Ascending aorta (tissue), 2 donors: ENCODE results near the gene ADD3. TPM values are rescaled to one million over a fixed set of nuclear protein-coding genes. Genes with fewer than 3 reads are reported as not detected.

Experiments used
- DNase-seq, 2 donors: peaks; one replicate each; pipeline ENCODE4 v3.0.0-alpha.2; 2019; ENCODE audit warnings: low spot score in 2 of 2
- H3K27ac ChIP-seq, 2 donors: fragments of 200-600 bp; sonication (generic); one replicate each; pipeline ENCODE4 v1.5.1; 2016 to 2017; ENCODE audit warnings: mild to moderate bottlenecking in 1 of 2
- H3K27me3 ChIP-seq: fragments of 200-600 bp; sonication (generic); one replicate; pipeline ENCODE4 v1.5.1; 2017
- H3K36me3 ChIP-seq, 2 donors: fragments of 200-600 bp; sonication (generic); one replicate each; pipeline ENCODE4 v1.5.1; 2016
- H3K4me1 ChIP-seq, 2 donors: fragments of 200-600 bp; sonication (generic); one replicate each; pipeline ENCODE4 v1.5.1; 2016 to 2017; ENCODE audit warnings: mild to moderate bottlenecking in 1 of 2
- H3K4me3 ChIP-seq, 2 donors: fragments of 200-600 bp; sonication (generic); one replicate each; pipeline ENCODE4 v1.5.1; 2016 to 2017; ENCODE audit warnings: mild to moderate bottlenecking in 1 of 2
- H3K9me3 ChIP-seq, 2 donors: fragments of 200-600 bp; sonication (generic); one replicate each; pipeline ENCODE4 v1.5.1; 2016
- CTCF ChIP-seq, 3 experiments: fragments of 200-600 bp in 2 of 3; fragments of 450-650 bp in 1 of 3; sonication (generic) in 2 of 3; IDR thresholded peaks; one replicate each; pipeline ENCODE4 v1.5.1; 2016 to 2019; ENCODE audit warnings: antibody characterized with exemption in 3 of 3, mild to moderate bottlenecking in 1 of 3, moderate library complexity in 1 of 3
- intact Hi-C: fragments of 100-400 bp; cut with DNase I; formaldehyde crosslinking; loops from one replicate; pipeline ENCODE4 v1.15.1; 2023
- total RNA-seq: library from RNA; depleted of rRNA; stranded (reverse); fragments of >200 nt; gene quantifications from one replicate; pipeline ENCODE4 v1.1.0, GENCODE V29; 2016

Gene ADD3
- total RNA-seq, 1 donor from 2014 or later, result 93.0 TPM

GRCh38 chr10:110174201-110174600 is 166.4 kb downstream of the ADD3 start:
- no peak for TF ChIP-seq CTCF (IDR thresholded peaks at IDR 0.05)
- DNase-seq, result no peak
- peaks cover 0 to 3% of the 10 kb centered on the region in 2 donors for H3K4me1 ChIP-seq
- no peak overlapping the region for H3K4me3 ChIP-seq
- no peaks in the 10 kb centered on the region for H3K9me3 ChIP-seq
- H3K27me3 ChIP-seq, result no peaks in the 10 kb centered on the region
- H3K27ac ChIP-seq, result no peak overlapping the region
- intact Hi-C loops, result no loop called here
- no peaks in the 10 kb centered on the region for H3K36me3 ChIP-seq

DNA sequence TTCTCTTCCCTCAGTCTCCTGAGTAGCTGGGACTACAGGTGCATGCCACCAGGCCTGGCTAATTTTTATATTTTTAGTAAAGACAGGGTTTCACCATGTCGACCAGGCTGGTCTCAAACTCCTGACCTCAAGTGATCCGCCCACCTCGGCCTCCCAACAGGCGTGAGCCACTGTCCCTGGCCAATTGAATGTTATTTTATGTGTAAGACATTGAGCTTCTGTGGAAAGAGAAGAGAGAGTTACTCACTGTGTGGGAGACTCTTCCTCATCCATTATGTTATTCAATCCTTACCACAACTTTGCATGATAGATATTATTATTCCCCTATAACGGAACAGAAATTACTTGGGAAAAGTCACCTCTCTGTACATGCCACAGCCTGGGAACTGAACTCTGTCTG is 167.0 kb downstream of the ADD3 start:
- Histone ChIP-seq H3K4me3 (no peak overlapping the region), H3K27me3 (no peaks in the 10 kb centered on the region), H3K9me3 (no peaks in the 10 kb centered on the region), H3K27ac (no peak overlapping the region), H3K36me3 (no peaks in the 10 kb centered on the region), H3K4me1 (peaks cover 0 to 3% of the 10 kb centered on the region in 2 donors)
- no peak for DNase-seq
- intact Hi-C loops, result no loop called here
- TF ChIP-seq CTCF (IDR thresholded peaks at IDR 0.05), result no peak

DNA sequence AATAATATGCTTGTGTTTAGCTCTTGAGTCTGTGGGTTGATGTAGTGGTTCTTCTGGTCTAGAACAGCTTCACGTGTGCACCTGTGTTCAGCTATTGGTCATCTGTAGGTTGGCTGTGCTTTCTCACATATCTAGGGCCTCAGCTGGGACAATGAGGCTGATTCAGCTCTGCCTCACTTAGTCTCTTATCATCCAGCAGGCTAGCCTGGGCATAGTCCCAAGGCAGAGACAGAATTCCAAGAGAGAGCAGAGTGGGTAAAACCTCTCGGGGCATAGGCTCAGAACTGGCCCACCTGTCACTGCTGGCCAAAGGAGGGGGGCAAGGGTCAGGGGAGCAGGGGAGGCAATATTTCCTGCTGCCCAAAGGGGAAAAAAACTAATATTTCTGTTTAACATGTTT is 167.6 kb downstream of the ADD3 start:
- intact Hi-C loops, result no loop called here
- DNase-seq, result no peak
- TF ChIP-seq CTCF (IDR thresholded peaks at IDR 0.05), result no peak
- peaks cover 0 to under 1% of the 10 kb centered on the region in 2 donors for H3K4me1 ChIP-seq
- H3K36me3 ChIP-seq, result no peaks in the 10 kb centered on the region
- H3K27ac ChIP-seq, result no peak overlapping the region
- H3K4me3 ChIP-seq, result no peak overlapping the region
- no peaks in the 10 kb centered on the region for H3K9me3 ChIP-seq
- H3K27me3 ChIP-seq, result no peaks in the 10 kb centered on the region

GRCh38 chr10:110176141-110177030 is 168.6 kb downstream of the ADD3 start:
- H3K4me3 ChIP-seq, result no peak overlapping the region
- H3K36me3 ChIP-seq, result no peaks in the 10 kb centered on the region
- no peaks in the 10 kb centered on the region for H3K9me3 ChIP-seq
- intact Hi-C loops, result no loop called here
- no peak for DNase-seq
- no peak for TF ChIP-seq CTCF (IDR thresholded peaks at IDR 0.05)
- H3K27me3 ChIP-seq, result no peaks in the 10 kb centered on the region
- no peak overlapping the region for H3K27ac ChIP-seq
- H3K4me1 ChIP-seq, result no peaks in the 10 kb centered on the region

DNA sequence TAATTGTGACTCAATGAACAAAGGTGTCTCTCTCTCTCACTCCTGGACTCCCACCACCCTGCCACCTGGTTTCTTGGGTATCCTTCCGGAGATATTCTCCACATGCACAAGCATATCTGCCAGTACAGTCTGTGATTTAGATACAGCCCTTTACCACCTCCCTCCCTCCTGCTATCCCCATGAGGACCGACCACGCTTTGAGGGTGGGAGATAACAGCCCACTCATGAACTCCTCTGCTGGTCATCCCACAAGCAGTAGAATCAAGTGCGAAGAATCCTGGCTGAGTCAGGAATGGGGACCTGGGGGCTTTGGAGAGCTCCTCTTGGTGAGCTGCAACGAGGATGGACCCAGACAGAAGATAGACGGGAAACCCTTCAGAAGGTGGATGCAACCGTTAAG is 171.4 kb downstream of the ADD3 start:
- intact Hi-C loops, result no loop called here
- TF ChIP-seq CTCF (IDR thresholded peaks at IDR 0.05), result no peak
- no peaks in the 10 kb centered on the region for H3K4me1 ChIP-seq
- no peaks in the 10 kb centered on the region for H3K9me3 ChIP-seq
- no peak overlapping the region for H3K27ac ChIP-seq
- H3K27me3 ChIP-seq, result no peaks in the 10 kb centered on the region
- DNase-seq, result no peak
- no peak overlapping the region for H3K4me3 ChIP-seq
- H3K36me3 ChIP-seq, result no peaks in the 10 kb centered on the region
